Esophagus muscularis mucosa (tissue), 4 donors: ENCODE measurements around the gene ATP7B. TPM values are rescaled to one million over a fixed set of nuclear protein-coding genes. Genes with fewer than 3 reads are reported as not detected.

ENCODE experiments used
- DNase-seq: peaks from one replicate; pipeline ENCODE4 v3.0.0-alpha.2; 2017; ENCODE audit errors: extremely low spot score
- H3K27ac ChIP-seq, 4 donors: fragments of 200-600 bp; sonication (generic); replicated peaks in 1 of 4; 1 replicate in 3 of 4; 2 replicates in 1 of 4; pipeline ENCODE4 v1.5.1; 2016 to 2019; ENCODE audit warnings: mild to moderate bottlenecking in 1 of 4
- H3K27me3 ChIP-seq, 4 donors: fragments of 200-600 bp; sonication (generic); one replicate each; pipeline versions ENCODE4 v1.5.1 to v1.6.0; 2016 to 2019
- H3K36me3 ChIP-seq, 4 donors: fragments of 200-600 bp; sonication (generic); one replicate each; pipeline ENCODE4 v1.5.1; 2016 to 2019
- H3K4me1 ChIP-seq, 4 donors: fragments of 200-600 bp; sonication (generic); one replicate each; pipeline ENCODE4 v1.5.1; 2016 to 2019
- H3K4me3 ChIP-seq, 4 donors: fragments of 200-600 bp; sonication (generic); 1 replicate in 2 of 4; 2 replicates in 2 of 4; pipeline ENCODE4 v1.5.1; 2016 to 2019; ENCODE audit warnings: mild to moderate bottlenecking in 4 of 4, moderate library complexity in 1 of 4
- H3K9me3 ChIP-seq, 4 donors: fragments of 200-600 bp; sonication (generic); 1 replicate in 3 of 4; 2 replicates in 1 of 4; pipeline ENCODE4 v1.5.1; 2016 to 2019
- CTCF ChIP-seq, 3 experiments: fragments of 200-600 bp in 2 of 3; fragments of 450-650 bp in 1 of 3; sonication (generic) in 2 of 3; IDR thresholded peaks; one replicate each; pipeline ENCODE4 v1.5.1; 2017 to 2019; ENCODE audit warnings: antibody characterized with exemption in 3 of 3, mild to moderate bottlenecking in 2 of 3, moderate library complexity in 1 of 3
- EP300 ChIP-seq: sonication (generic); formaldehyde crosslinking; IDR thresholded peaks from one replicate; pipeline ENCODE4 v1.6.1; 2017; ENCODE audit warnings: antibody characterized with exemption
- POLR2A ChIP-seq: fragments of 450-650 bp; IDR thresholded peaks from one replicate; pipeline ENCODE4 v1.6.1; 2017; ENCODE audit warnings: antibody characterized with exemption, moderate library complexity, mild to moderate bottlenecking, low read depth
- POLR2AphosphoS5 ChIP-seq, 2 donors: sonication (generic); formaldehyde crosslinking; IDR thresholded peaks; one replicate each; pipeline ENCODE4 v1.6.1; 2017; ENCODE audit warnings: antibody characterized with exemption in 2 of 2
- WGBS: methylation state at CpG from one replicate; pipeline ENCODE4 v1.1.5; 2018; 5-methylcytosine and 5-hydroxymethylcytosine counted together
- intact Hi-C: fragments of 100-400 bp; cut with DNase I; formaldehyde crosslinking; loops from one replicate; pipeline ENCODE4 v1.15.1; 2023
- total RNA-seq, 4 donors: library from RNA; depleted of rRNA; stranded (reverse); fragments of >200 nt; gene quantifications; one replicate each; pipeline versions ENCODE4 v1.1.0 to v1.2.1, GENCODE V29; 2016

The ATP7B gene
- total RNA-seq, 4 donors from 2014 or later, result 2.5 to 5.2 (median 4.4) TPM

GRCh38 chr13:51953347-51954195 is 57.7 kb downstream of the ATP7B start:
- TF ChIP-seq POLR2A (no peak), POLR2AphosphoS5 (IDR thresholded peaks at IDR 0.05) (no peak), CTCF (IDR thresholded peaks at IDR 0.05) (no peak), EP300 (no peak)
- intact Hi-C loops, result no loop called here
- Histone ChIP-seq H3K4me3 (no peak overlapping the region), H3K9me3 (no peaks in the 10 kb centered on the region), H3K27me3 (no peaks in the 10 kb centered on the region), H3K36me3 (peaks cover 0 to 55% (median 26%) of the 10 kb centered on the region in 4 donors), H3K27ac (no peak overlapping the region), H3K4me1 (no peaks in the 10 kb centered on the region)
- 85% methylated on average over 3 of the region's 3 CpGs for whole genome bisulfite sequencing
- no peak for DNase-seq

DNA sequence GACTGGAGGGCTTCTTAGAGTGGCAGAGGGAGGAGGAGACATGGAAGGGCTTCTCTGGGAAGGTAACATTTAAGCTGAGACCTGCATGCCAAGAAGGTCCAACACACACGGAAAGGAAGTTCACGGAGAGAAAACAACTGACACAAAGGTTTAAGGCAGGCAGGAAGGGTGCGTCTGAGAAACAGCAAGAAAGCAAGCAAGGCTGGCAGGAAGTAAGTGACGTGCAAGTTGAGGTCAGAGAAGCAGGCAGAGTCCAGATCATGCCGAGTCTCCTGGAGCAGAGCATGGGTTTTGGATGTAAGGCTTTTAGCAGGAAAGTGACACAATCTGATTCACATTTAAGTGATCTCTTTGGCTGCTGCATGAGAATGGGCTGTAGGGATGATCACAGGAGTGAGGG is 60.5 kb downstream of the ATP7B start:
- DNase-seq, result no peak
- TF ChIP-seq POLR2AphosphoS5 (IDR thresholded peaks at IDR 0.05) (peak in 1 of 2 donors; percentile 30), CTCF (IDR thresholded peaks at IDR 0.05) (no peak), EP300 (no peak)
- no peak overlapping the region for H3K4me3 ChIP-seq
- intact Hi-C loops, result no loop called here
- H3K36me3 ChIP-seq, result peaks cover 0 to 46% (median 28%) of the 10 kb centered on the region in 4 donors
- no peaks in the 10 kb centered on the region for H3K27me3 ChIP-seq
- H3K9me3 ChIP-seq, result no peaks in the 10 kb centered on the region
- no peaks in the 10 kb centered on the region for H3K4me1 ChIP-seq
- 86% methylated on average over 5 of the region's 5 CpGs for WGBS
- H3K27ac ChIP-seq, result no peak overlapping the region

- no peaks in the 10 kb centered on the region for H3K4me1 ChIP-seq
- H3K27me3 ChIP-seq, result no peaks in the 10 kb centered on the region
- no peak for DNase-seq
- peaks cover 4 to 58% (median 40%) of the 10 kb centered on the region in 4 donors for H3K36me3 ChIP-seq
- no peak for TF ChIP-seq POLR2AphosphoS5 (IDR thresholded peaks at IDR 0.05)
- no peak for TF ChIP-seq POLR2A
- no peak for TF ChIP-seq CTCF (IDR thresholded peaks at IDR 0.05)
- TF ChIP-seq EP300, result no peak
- WGBS, result 97% methylated on average over 10 of the region's 15 CpGs
- no peaks in the 10 kb centered on the region for H3K9me3 ChIP-seq
- intact Hi-C loops, result no loop called here
- no peak overlapping the region for H3K27ac ChIP-seq
- H3K4me3 ChIP-seq, result no peak overlapping the region
These were observed 65.0 kb downstream of the ATP7B start for GRCh38 chr13:51946163-51946669.

DNA sequence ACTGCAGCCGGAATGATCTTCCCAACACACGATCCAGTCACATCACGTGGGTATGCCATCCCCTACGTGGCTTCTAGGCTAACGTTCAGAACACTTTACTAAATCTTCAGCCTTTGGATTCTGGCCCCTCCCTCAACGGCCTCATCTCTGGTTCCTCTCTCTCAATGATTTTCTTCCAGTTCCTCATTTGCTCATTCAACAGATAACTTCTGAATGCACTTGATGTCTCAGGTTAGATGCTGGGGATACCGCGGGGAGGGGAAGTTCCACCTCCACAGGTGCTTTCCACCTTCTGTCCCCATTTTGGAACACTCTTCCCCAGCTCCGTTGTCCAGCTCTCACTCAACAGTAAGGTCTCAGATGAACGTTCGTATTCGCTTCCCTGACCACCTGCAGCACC is 66.1 kb downstream of the ATP7B start:
- Histone ChIP-seq H3K27me3 (no peaks in the 10 kb centered on the region), H3K9me3 (no peaks in the 10 kb centered on the region), H3K27ac (no peak overlapping the region), H3K4me3 (no peak overlapping the region), H3K36me3 (peaks cover 4 to 64% (median 47%) of the 10 kb centered on the region in 4 donors), H3K4me1 (no peaks in the 10 kb centered on the region)
- TF ChIP-seq CTCF (IDR thresholded peaks at IDR 0.05), result no peak
- no peak for TF ChIP-seq POLR2A
- no peak for TF ChIP-seq EP300
- TF ChIP-seq POLR2AphosphoS5 (IDR thresholded peaks at IDR 0.05), result no peak
- intact Hi-C loops, result no loop called here
- WGBS, result 85% methylated on average over 12 of the region's 12 CpGs
- DNase-seq, result no peak
